NCI-H2029 (cell line): ENCODE measurements around the gene CAPN9.
"Not testable (repeated sequence)": the region's sequence is repeated elsewhere in the genome, so short reads cannot be mapped to it uniquely, and the experiment has no call there.

ENCODE experiments used
- DNase-seq: peaks from one replicate; lab custom pipeline; 2025; lab: John Stamatoyannopoulos, UW

CAPN9 gene

DNA sequence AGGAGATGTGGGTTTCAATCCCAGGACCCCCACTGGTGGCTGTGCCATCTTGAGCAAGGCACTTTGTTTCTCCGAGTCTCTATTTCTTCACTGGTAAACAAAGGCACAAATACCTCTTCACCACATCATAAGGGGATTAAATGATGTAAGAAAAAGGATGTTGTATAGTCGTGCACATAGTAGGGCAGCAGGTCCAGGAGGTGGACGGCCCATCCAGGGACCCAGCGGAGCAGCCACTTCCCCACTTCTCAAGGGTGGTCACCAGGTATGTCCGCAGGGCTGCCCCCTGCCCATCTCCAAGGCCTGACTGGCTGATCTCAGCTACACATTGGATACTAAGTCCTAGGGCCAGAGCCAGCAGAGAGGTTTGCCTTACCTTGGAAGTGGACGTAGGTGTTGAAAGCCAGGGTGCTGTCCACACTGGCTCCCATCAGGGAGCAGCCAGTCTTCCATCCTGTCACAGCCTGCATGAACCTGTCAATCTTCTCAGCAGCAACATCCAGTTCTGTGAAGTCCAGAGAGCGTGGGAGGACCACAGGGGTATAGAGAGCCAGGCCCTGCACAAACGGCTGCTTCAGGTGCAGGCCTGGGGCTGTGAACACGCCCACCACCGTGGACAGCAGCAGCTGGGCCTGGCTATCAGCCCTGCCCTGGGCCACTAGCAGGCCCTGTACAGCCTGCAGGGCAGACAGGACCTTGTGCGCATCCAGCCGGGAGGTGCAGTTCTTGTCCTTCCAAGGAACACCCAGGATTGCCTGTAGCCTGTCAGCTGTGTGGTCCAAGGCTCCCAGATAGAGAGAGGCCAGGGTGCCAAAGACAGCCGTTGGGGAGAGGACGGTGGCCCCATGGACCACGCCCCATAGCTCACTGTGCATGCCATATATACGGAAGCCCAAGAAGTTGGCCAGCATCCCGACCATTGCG lies 37.3 kb upstream of the CAPN9 start:
- DNase-seq = no peak

DNA sequence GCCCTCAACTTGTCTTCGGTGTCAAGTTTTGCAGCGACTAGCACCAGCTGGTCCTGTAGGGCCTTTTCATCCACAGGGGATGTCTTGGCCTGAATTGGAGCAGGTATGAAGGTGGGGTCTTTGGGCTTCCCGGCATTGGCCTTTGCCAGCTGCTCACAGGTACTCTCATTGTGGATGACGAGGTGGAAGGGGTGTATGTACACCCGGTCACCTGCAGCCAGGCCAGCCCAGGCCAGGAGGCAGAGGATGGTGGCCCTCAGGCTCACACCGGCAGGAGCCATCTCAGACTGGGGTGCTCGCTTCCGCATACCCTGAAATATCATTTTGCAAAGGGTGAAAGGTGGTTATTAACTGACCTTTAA lies 36.7 kb upstream of the CAPN9 start:
- no peak for DNase-seq

DNA sequence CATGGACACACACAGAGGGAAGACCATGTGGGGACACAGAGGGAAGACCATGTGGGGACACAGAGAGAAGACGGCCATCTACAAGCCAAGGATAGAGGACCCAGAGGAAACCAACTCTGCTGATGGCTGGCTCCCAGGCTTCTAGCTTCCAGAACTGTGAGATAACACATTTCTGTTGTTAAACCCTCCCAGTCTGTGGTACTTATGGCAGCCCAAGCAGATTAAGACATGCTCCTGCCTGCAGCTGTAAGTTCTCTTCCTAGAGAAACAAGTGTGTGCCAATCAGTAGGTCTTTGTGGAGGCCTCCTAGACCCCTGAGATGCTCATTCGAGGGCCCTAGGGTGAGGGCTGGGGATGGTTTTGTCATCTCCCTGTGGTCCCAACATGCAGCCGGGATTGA lies 35.9 kb upstream of the CAPN9 start:
- no peak for DNase-seq

DNA sequence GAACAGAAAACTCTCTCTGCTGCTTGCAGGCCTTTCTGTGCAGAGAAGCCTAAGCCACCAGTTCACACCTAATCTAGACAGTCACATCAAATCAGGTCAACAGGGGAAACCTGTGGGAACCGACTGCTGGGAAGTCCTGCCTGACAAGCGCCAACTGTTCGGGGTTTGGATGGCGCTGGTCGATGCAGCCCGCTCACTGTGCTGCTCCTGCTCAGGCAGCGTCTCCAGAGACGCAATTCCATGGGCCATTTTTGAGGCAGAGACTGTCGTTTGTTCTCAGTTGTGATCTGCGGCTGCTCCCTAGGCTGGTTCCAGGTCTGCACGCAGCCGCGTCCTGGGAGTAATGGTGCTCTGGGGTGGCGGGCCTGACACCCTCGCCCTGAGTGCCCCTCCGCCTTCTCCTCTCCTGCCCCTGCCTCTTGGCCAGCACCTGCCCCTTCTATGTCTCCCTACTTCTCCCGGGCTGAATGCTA lies 34.7 kb upstream of the CAPN9 start:
- DNase-seq = no peak

DNA sequence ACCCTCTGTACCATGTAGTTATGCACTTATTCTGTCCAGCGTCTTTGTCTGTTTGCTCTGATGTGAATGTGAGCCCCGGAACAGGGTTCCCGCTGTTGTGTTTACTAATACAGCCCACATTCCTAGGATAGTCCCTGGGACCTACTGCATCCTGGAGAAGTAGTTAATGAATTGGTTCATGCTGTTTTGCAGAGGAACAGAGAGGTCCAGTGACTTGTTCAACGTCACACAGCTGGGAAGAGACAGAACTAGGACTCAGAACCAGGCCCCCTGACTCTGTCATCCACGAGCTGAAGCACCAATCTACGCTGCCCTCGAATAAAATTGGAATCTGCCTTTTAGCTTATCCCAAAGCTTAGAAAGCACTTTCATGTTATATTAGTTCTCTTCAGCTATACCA lies 34.0 kb upstream of the CAPN9 start:
- no peak for DNase-seq

DNA sequence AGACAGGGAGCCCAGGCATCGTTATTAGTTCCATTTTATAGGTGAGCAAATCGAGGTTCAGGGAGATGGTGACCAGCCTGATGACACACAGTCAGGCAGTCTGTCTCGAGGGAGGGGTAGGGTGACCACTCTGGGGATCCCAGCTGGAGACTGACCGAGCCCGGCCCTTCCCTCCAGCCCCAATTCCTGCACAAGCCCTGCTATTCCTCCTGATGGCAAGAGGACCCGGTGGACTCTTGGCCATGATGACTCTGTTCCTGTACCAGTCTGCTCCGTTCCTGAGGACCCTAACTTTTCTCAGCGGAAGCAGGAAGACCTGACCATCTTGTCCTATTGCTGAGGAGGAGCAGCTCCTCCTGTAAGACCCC lies 33.7 kb upstream of the CAPN9 start:
- DNase-seq = no peak

DNA sequence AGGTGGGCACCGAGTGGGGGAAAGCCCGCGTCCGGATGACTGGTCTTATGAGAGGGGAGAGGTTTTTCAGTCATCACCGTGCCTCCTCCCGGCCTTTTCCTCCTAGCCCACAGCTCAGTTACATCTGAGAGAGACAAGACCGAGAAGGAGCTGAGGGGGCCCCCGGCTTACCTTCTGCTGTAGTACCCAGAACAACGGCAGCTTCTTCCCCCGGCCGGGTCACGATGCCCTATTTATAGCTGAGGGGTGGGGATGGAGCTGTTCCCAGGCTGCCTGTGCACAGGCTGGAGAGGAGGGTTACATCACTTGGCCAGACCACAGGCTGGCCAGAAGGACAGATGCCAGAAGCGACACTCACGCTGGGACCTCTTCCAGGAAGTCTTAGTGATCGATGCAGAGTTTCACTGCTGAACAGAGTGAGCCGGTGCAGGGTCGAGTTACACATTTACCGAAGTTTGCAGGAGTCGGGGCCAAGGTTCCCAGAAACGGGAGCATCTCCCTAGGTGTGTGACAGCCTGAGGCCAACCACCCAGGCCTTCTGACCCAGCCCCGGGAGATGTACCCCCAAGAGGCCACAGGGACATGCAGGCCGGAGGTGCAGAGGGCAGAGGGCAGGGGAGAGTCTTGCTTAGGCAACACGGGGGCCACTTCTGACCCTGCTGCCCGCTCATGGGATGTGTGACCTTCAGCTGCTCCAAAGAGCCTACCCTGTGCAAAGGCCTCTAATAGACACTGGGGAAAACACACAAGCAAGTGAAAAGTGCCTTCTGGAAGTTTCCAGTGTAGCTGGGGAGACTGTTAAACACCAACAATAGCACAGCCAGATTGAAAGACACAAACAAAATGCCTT lies 33.0 kb upstream of the CAPN9 start, which contains the start of gene AGT:
Gene AGT (minus strand): TSS at position 208 of the 850 bp plus-strand sequence. CDS start 3,299 bp downstream, outside the sequence.
- peak; percentile 22 for DNase-seq

DNA sequence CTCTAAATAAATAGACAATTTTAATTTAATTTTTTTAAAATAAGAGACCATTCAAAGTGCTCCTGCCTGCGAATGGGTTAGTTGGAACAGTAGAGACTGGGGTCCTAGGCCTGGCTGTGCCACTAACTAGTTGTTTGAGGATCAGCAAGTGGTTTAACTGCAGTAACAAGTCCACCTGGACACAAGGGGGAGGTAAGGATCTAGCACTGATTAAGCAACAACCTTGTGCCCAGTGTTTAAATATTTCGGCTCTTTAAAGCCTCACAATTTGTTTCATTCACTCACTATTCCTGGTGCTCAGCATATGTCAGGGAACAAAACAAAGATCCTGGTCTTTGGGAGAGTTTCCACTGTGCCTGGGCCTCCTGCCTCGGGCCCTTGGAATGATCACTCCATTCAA lies 31.7 kb upstream of the CAPN9 start:
- no peak for DNase-seq

DNA sequence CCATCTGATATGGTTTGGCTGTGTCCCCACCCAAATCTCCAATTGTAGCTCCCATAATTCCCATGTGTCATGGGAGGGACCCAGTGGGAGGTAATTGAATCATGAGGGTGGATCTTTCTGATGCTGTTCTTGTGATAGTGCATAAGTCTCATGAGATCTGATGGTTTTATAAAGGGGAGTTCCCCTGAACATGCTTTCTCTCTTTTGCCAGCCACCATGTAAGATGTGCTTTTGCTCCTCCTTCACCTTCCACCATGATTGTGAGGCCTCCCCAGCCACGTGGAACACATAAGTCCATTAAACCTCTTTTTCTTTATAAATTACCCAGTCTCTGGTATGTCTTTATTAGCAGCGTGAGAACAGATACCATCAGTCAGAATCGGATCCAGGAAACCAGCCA lies 30.7 kb upstream of the CAPN9 start:
- DNase-seq = not testable (repeated sequence)

DNA sequence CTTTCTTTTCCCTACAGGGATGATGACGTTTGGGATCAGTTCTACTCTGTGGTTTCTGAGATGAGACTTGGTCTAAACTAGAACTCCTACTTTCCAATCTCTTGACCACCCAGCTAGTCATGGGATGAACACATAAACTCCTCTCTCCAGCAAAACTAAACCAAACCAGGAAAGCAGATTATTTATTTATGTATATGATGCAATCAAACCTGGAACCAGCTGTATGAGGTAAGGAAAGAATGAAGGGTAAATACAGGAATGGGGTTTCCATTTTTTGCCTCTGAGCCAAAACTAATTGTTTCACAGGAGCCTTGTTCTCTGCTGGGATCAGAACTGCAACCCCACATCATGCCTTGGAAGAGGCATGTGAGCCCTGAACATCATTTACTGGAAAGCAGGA lies 29.9 kb upstream of the CAPN9 start:
- DNase-seq = no peak

DNA sequence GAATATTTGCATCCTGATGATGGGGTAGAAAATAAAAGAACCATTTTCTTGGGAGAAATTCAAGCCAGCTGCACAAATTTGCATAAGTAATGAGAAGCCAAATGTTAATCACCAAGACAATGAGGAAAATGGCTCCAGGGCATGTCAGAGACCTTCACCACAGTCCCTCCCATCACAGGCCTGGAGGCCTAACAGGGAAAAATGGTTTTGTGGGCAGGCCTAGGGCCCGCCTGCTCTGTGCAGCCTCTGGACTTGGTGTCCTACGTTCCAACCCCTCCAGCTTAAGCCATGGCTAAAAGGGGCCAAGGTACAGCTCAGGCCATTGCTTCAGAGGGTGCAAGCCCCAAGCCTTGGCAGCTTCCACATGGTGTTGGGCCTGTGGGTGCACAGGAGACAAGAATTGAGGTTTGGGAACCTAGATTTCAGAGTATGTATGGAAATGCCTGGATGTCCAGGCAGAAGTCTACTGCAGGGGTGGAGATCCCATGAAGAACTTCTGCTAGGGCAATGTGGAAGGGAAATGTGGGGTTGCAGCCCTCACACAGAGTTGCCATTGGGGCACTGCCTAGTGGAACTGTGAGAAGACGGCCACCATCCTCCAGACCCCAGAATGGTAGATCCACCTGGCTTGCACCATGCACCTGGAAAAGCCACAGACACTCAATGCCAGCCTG lies 25.2 kb upstream of the CAPN9 start:
- DNase-seq = not testable (repeated sequence)

DNA sequence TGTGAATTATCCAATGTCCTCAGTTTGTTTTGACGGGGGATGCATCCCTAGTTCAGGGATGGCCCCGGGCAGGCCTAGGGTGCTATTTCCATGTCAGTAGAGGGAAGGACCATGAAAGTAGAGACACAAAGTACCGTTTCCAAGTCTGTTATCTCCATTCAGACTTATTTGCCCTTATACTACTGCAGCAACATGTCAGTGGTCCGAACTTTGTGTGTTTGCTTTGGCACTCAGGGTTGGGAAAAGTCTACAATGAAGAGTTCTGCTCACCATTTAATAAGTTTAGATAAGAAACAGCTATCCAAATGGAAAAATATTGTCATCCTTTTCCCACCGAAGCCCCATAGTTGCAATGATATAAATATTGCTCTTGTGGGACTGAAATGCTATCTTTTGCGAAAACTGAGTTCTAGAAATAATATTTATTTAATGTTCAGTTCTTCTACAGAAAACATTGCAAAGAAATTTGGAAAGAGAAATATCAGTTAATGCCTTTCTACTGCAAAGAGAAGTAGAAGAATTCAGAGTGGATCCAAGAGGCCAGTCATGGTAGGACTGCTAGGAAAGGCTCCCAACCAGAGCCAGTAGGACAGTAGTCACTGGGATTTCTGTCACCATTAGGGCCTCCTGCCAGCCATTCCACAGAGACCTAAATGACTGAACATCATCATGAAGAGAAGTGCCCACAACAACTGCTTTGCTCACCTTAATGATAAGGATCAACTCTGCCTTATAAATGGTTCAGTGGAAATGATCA lies 21.8 kb upstream of the CAPN9 start:
- no peak for DNase-seq

DNA sequence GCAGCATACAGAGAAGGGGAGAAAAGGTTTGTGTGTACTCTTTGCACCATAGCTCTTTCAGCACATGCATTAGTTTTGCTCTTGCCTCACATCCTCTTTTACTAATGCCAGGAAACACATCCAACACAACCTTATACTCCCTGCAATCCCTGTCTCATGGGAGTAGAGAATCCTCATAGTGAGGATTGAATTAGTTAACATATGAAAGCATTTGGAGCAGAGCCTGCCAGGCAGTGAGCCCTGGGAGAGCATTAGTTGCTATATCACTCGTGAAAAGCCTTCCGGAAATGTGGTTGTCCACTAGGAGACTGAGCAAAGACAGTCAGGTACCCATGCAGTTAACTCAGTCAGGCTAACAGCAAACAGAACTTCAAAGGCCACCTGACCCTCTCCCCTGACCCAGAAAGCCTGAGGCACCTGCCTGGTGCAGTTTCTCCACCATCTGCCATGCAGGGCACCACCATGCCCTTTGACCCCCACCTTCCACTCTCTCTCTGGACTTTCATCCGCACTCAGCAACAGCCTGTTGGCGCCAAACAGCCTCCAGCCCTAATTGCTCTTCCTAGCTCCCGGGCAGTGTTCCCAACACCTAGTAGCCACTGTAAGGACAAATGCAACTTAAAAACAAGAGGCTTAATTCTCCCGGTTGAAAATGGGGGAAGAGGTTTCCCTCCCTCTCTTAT lies 18.3 kb upstream of the CAPN9 start:
- no peak for DNase-seq

DNA sequence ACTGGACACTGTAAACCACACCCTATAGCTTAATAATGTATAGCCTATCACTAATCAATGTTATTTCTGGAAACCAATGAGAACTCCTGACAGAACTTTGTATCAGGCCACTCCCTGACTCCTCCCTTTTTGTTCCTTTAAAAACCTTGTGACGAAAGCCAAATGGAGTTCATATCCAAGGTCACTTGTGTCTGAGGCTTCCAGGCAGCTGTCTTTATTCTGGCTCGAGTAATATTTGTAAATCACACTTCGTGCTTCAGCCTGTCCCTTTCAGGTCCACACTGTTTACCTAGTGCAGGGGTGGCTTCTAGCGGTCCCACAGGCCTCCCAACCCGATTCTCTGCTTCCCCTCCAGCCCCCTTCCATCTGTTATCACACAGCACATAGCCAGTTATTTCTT lies 16.2 kb upstream of the CAPN9 start:
- peak; percentile 63 for DNase-seq

DNA sequence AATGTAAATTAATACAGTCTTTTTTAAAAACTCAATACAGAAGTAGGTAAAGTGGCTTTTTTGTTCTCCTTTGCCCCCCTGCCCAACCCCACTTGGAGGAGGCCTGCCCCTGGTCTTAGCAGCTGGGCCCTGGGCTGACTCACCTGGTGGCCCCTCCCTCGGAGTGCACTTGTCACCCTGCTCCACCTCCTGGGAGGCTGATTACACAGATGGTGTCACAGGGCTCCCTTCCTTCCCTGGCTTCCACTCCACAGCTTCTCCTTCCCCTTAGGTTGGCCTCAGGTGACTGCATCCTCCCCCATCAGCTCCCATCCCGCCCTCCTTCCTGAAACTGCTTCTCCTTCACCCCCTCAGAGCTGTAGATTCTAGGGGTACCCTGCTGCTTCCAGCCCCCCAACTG lies 11.7 kb upstream of the CAPN9 start:
- peak; percentile 86 for DNase-seq

DNA sequence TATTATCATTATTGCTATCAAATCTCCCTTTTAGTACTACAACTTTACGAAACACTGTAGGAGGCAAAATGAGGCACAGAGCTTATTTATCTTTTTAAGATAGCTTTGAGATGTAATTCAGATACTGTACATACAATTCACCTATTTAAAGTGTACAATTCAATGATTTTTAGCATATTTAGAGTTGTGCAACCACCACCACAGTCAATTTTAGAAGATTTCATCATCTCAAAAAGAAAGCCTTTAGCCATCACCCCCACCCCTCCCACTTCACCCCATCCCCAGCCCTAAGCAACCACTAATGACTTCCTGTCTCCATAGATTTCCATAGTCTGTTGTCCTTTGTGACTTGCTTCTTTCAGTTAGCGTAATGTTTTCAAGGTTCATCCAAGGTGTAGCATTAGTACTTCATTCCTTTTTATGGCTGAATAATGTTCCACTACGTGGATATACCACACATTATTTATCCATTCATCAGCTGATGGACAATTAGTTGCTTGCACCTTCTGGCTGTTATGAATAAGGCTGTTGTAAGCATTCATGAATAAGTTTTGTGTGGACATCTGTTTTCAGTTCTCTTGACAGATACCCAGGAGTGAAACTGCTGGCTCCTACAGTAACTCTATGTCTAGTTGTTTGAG lies 9.4 kb upstream of the CAPN9 start:
- DNase-seq = no peak

DNA sequence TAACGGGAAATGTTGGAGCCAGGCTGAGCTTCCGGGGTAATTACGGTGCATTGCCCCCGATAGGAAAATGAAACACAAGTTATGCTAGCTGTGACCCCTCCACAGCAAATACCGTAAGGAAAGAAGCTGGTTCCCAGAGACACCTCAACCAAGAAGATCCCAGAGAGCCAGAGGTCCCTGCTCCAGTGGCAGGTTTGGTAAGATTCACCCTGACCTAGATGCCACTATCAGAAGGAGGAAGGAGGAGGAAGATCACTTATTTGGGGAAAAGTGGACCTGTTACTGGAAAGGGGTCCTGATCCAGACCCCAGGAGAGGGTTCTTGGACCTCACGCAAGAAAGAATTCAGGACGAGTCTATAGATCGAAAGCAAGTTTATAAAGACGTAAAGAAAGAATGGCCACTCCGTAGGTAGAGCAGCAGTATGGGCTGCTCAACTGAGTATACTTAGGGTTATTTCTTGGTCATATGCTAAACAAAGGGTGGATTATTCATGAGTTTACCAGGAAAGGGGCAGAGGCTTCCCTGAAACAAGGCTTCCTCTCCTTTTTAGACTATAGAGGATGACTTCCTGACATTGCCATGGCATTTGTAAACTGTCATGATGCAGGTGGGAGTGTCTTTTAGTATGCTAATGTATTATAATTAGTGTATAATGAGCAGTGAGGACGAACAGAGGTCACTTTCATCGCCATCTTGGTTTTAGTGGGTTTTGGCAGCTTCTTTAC lies 7.5 kb upstream of the CAPN9 start:
- DNase-seq = no peak

DNA sequence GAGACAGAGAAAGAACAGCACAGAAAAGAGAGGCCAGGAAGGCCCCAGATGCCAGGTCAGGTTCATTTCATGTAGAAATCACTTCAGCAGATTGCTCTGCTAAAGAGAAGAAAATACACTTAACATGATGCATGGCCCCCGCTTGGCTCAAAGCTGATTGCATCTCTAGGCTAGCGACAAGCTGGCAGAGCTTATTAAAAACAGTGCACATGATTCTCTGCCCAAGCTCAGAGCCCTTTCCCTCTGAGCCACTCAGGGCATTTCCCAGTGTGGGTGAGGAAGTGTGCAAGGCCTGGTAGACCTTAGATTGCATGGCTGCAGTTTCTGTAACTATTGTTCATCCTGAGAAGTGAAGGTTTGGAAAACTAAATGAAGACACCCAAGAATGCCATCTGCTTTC lies 3.3 kb upstream of the CAPN9 start:
- DNase-seq = no peak

DNA sequence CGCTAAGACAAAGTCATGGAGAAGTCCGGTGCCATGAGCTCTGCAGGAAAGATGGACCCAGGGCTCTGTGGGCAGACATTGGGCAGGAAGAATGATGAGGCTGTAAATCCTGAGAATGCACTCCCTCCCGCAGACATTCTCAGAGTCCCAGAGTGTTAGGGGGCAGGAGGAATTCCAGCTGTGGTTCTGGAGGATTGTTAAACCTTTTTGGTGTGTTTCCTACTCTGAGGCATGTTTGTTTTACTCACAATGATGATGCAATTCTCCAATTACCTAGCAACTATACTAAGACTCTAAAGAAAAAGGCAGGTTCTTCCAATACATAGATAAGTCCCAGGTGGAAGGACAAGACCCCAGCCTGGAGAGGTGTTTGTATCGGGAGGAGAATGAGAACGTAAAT lies 2.8 kb upstream of the CAPN9 start:
- no peak for DNase-seq

DNA sequence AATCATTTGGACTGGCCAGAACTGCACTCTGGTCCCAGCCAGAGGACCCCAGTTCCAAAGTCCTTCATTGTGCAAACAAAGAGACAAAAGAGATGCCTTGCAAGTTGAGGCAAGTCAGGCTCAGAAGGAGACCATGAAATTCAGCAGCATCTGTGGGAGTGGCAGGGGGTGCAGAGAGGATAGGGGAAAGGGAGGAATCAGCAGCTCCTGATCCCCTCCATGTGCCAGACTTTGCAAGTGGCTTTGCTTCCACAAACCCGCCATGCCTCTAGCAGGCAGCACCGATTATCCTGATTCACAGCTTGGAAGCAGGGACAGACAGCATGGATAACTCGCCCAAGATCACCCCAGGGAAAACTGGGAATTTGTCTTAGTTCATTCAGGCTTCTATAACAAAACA lies 2.1 kb upstream of the CAPN9 start:
- no peak for DNase-seq
